Activated effector memory CD4-positive, alpha-beta T cell treated with anti-CD3 and anti-CD28 coated beads, Interleukin-2, amount 50 U/mL, for 16 hours (primary cell): Measurements from ENCODE around the gene WDR91.

Source experiments
- DNase-seq: peaks from one replicate; pipeline ENCODE4 v3.0.0-alpha.2; 2020

Gene WDR91

GRCh38 chr7:135159359-135160085, 51.8 kb downstream of the WDR91 start:
- DNase-seq: no peak

- DNase-seq: no peak
Measured at GRCh38 chr7:135158874-135159273, 52.5 kb downstream of the WDR91 start.

- DNase-seq: no peak
Measured at GRCh38 chr7:135158141-135158655, 53.1 kb downstream of the WDR91 start.

DNA sequence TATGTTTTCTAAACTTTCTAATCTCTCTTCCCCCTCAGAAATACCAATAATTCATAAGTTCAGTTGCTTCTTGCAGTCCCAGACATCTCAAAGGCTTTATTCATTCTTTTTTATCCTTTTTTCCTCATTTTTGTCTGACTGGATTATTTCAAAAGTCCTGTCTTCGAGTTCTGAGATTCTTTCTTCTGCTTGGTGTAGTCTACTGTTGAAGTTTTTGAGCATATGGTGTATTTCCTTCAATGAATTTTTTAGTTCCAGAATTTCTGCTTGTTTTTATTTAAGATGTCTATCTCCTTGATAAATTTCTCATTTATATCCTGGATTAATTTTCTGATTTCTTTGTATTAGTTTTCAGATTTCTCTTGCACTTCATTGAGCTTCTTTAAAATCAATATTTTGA, 55.0 kb downstream of the WDR91 start:
- no peak for DNase-seq

DNA sequence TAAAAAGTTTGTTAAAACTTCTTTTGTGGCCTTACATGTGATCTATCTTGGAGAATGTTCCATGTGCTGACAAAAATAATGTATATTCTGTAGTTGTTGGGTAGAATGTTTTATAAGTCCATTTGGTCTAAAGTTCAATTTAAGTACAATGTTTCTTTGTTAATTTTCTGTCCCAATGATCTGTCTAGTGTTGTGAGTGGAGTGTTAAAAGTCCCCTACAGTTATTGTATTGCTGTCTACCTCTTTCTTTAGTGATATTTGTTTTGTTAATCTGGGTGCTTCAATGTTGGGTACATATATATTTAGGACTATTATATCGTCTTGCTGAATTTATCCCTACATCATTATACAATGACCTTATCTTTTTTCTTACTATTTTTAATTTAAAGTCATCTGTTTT, 56.6 kb downstream of the WDR91 start:
- no peak for DNase-seq

DNA sequence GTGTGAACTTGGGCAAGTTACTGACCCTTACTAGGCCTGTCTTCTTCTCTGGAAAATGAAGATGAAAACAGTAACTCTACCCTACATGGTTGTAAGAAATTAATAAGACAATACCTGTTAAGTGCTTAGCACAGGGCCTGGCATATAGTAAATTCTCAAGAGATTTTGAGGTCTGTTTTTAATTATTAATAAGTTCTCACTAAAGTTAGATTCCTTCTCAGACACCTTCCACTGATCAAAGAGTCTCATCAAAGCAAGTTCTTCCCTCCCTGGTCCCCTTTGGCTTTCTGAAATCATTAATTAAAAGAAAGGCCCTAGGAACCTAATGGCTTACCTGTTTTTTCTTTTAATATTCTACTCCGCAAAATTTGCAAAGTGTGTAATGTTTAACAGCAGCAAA, 58.9 kb downstream of the WDR91 start:
- no peak for DNase-seq

DNA sequence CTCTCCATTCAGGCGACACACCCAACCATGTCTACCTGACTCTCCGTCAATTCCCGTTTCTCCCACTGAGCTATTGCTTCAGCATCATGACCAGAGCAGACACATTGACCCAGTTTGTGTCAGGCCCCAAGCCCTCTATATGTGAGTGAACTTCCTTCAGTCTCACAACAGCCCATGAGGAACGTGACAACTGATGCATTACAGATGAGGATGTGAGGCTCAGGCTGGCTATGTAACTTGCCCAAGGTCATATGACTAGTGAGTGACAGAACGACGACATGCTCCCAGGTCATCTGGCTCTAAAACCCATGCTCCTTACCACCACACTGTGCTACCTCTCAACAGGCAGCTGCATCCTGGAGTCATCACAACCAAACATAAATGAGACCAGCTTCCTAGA, 59.8 kb downstream of the WDR91 start:
- no peak for DNase-seq

GRCh38 chr7:135151132-135151531, 60.2 kb downstream of the WDR91 start:
- DNase-seq: no peak

DNA sequence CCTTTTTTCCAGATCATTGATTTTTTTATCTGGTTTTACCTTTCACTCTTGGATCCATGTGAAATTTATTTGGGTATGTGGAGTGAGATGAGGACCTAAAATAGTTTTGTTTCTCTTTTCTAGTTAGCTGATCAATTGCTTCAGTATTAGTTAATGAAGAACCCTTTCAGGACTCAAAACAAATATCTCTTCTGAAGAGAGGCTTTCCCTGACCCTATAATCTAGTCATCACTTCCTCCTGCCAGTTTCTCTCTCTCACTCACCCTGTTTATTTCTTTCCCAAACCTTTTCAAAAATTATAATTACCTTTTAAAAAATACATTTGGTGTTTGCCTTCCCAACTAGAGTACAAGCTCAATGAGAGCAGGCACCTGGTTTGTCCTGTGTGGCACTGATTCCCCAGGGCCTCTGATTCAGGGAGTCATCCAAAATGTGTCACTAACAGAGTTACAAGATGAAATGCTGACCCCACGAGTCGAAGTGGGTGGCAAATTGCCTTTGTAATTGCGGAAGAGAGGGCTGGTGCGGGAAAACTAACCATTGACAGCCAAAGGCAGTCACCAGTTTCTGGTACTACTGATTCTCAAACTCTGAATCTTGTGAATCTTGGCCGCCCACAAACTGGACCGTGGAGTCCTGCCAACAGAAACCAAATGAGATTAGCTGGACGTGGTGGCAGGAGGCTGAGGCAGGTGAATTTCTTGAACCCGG, 61.1 kb downstream of the WDR91 start:
- DNase-seq: no peak

DNA sequence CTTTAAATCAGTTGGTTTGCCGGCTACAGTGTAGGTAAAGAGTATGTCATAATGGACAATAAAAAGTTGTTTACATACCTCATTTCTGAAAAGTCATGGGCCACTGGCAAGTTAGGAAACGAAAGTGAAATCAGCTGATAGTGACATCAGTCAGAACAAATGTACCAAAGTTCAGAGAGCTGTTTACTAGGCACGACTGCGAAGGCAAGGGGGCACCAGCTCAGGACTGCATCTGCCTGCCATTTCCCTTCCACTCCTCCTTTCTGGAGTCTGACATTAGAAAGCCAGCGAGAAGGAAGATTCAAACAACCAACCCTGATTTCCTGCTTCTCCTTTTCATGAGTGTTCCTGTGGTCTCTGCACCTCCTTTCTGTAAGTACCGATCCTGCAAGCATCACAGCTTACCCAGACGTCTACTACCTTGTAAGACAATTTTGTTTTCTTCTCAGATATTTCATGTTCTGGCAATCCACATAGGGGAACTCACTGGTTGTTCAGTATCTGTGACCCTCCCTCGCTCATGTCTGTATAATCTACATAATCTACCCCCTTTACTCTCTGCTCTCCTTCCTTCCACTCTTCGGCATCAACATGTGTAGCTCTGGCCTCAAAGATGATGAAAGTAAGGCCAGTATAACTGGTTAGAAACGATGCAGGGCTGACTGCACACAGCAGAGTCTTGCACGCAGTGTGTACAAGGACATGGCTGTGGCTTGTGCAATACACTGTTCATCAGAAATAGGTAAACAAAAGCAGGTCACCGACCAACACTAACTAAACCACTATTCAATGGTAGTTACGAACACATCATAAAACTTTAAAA, 63.2 kb downstream of the WDR91 start, which contains the start of gene TMEM140:
Gene TMEM140, plus strand, starts transcription at position 174 of the 823 bp plus-strand sequence. CDS start 16,370 bp downstream, outside the sequence.
- DNase-seq: peak; percentile 84

DNA sequence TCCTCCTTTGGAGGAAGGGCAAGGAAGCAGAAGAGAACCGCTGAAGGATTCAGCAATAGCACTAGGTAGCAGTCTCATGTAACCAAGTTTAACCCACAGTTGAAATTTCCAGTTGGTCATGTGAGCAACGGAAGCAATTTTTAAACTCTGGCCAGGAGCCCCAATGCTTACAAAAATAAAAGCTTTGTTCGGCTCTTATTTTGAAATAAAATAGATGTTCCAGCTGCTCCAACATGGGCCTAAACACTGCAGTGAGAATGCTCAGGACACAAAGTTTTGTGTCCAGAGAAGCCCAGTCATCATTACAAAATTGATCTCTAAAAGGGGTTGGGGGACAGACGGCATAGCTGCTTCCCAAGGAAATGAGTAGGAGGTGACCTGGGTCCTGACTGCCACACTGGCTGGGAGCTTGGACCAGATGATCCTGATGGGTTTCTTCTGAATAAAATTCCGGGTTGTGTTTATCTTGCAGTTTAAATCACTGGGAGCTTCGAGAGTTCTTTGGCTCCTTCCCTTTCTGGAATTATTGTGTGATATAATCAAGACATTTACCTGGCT, 63.9 kb downstream of the WDR91 start:
- no peak for DNase-seq

- no peak for DNase-seq
Measured at GRCh38 chr7:135143885-135144668, 67.2 kb downstream of the WDR91 start.
